Measurements from ENCODE around the gene NT5DC2. TPM values are rescaled to one million over a fixed set of nuclear protein-coding genes. Genes with fewer than 3 reads are reported as not detected.
"Not testable (repeated sequence)": the region's sequence is repeated elsewhere in the genome, so short reads cannot be mapped to it uniquely, and the experiment has no call there.

The NT5DC2 gene
- total RNA-seq, 2 donors from 2014 or later: 47.6 to 83.4 TPM

GRCh38 chr3:52527039-52527731, 6.5 kb downstream of the NT5DC2 start:
- no peak for DNase-seq (ENCODE audit: low spot score)
- no peak overlapping the region for H3K4me3 ChIP-seq
- no peaks in the 10 kb centered on the region for H3K9me3 ChIP-seq
- no peak for ATAC-seq (ENCODE audit: insufficient number of reproducible peaks, low FRiP score, low read depth)
- no peaks in the 10 kb centered on the region for H3K27me3 ChIP-seq (replicated peaks; ENCODE audit: insufficient read depth)
- peaks cover 7% of the 10 kb centered on the region for H3K36me3 ChIP-seq
- TF ChIP-seq, protein P1, sequence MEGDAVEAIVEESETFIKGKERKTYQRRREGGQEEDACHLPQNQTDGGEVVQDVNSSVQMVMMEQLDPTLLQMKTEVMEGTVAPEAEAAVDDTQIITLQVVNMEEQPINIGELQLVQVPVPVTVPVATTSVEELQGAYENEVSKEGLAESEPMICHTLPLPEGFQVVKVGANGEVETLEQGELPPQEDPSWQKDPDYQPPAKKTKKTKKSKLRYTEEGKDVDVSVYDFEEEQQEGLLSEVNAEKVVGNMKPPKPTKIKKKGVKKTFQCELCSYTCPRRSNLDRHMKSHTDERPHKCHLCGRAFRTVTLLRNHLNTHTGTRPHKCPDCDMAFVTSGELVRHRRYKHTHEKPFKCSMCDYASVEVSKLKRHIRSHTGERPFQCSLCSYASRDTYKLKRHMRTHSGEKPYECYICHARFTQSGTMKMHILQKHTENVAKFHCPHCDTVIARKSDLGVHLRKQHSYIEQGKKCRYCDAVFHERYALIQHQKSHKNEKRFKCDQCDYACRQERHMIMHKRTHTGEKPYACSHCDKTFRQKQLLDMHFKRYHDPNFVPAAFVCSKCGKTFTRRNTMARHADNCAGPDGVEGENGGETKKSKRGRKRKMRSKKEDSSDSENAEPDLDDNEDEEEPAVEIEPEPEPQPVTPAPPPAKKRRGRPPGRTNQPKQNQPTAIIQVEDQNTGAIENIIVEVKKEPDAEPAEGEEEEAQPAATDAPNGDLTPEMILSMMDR (IDR thresholded peaks at IDR 0.05): no peak
- peaks cover 10 to 38% of the 10 kb centered on the region in 2 donors for H3K4me1 ChIP-seq (ENCODE audit: control insufficient read depth in 1 of 2, low read depth in 2 of 2)
- no peak overlapping the region for H3K27ac ChIP-seq

- H3K36me3 ChIP-seq; H3K4me3 ChIP-seq; DNase-seq (ENCODE audit: low spot score); ATAC-seq (ENCODE audit: insufficient number of reproducible peaks, low FRiP score, low read depth); H3K27ac ChIP-seq; H3K9me3 ChIP-seq; H3K27me3 ChIP-seq (replicated peaks; ENCODE audit: insufficient read depth): not testable (repeated sequence)
- H3K4me1 ChIP-seq (ENCODE audit: control insufficient read depth in 1 of 2, low read depth in 2 of 2): peaks cover 10 to 37% of the 10 kb centered on the region in 2 donors
Measured at GRCh38 chr3:52526671-52527038, 7.0 kb downstream of the NT5DC2 start.

DNA sequence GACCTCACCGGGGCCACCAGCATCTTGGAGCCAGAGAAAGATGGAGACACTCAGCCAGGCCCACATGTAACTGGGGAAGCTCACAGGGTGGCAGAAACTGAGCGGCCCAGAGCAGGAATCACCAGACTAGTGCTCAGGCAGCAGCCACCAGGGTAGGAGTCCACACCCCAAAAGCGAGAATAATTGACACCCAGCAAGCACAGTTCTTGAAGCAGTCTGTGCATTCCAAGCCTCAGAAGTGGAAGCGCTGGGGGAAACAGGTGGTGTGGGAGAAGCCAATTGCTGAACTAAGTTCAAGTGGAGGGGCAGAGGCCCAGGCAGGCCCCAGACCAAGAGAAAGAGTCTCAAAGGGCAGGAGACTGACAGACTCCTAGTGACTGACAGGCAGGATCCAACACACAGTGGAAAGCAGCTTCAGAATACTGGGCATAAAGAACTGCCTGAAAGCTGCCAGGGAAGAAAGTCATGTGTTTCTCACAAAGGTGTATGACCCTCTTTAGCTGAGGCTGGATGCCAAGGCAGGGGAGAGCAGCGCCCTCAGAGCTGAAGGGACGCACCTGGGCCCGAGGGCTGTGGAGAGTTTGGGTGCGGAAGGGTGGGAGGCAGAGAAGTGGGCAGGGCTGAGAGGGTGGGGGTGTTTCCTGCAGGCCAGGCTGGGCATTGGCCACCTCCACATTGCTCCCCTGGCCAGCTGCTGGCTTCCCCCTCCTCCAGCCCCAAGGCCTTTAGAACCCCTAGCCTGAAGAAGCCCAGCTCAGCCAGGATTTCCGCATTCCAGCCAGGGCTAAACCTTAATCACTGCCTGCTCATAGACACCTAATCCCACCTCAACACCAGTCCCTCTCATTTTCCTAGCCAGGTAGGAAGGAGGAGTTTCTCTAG, 7.7 kb downstream of the NT5DC2 start:
- no peak overlapping the region for H3K4me3 ChIP-seq
- peak overlapping the region; percentile 25 to 65 for H3K27ac ChIP-seq
- TF ChIP-seq, protein P1 (IDR thresholded peaks at IDR 0.05): no peak
- DNase-seq (ENCODE audit: low spot score): no peak
- peaks cover 10 to 33% of the 10 kb centered on the region in 2 donors for H3K4me1 ChIP-seq (ENCODE audit: control insufficient read depth in 1 of 2, low read depth in 2 of 2)
- H3K9me3 ChIP-seq: no peaks in the 10 kb centered on the region
- peaks cover 7% of the 10 kb centered on the region for H3K36me3 ChIP-seq
- no peak for ATAC-seq (ENCODE audit: insufficient number of reproducible peaks, low FRiP score, low read depth)
- H3K27me3 ChIP-seq (replicated peaks; ENCODE audit: insufficient read depth): no peaks in the 10 kb centered on the region

- H3K9me3 ChIP-seq: no peaks in the 10 kb centered on the region
- ATAC-seq (ENCODE audit: insufficient number of reproducible peaks, low FRiP score, low read depth) (no peak), DNase-seq (ENCODE audit: low spot score) (no peak)
- TF ChIP-seq, protein P1 (IDR thresholded peaks at IDR 0.05): no peak
- H3K4me1 ChIP-seq (ENCODE audit: control insufficient read depth in 1 of 2, low read depth in 2 of 2): peaks cover 9 to 23% of the 10 kb centered on the region in 2 donors
- peak overlapping the region; percentile 39 for H3K4me3 ChIP-seq
- H3K27ac ChIP-seq: peak overlapping the region; percentile 25 to 65
- no peaks in the 10 kb centered on the region for H3K27me3 ChIP-seq (replicated peaks; ENCODE audit: insufficient read depth)
- peaks cover 7% of the 10 kb centered on the region for H3K36me3 ChIP-seq
Measured at GRCh38 chr3:52524752-52525679, 8.6 kb downstream of the NT5DC2 start.

- no peaks in the 10 kb centered on the region for H3K9me3 ChIP-seq
- no peak overlapping the region for H3K4me3 ChIP-seq
- peaks cover 5 to 16% of the 10 kb centered on the region in 2 donors for H3K4me1 ChIP-seq (ENCODE audit: control insufficient read depth in 1 of 2, low read depth in 2 of 2)
- H3K27me3 ChIP-seq (replicated peaks; ENCODE audit: insufficient read depth): no peaks in the 10 kb centered on the region
- TF ChIP-seq, protein P1 (IDR thresholded peaks at IDR 0.05): no peak
- peak overlapping the region in 1 of 2 donors; percentile 65 for H3K27ac ChIP-seq
- H3K36me3 ChIP-seq: peaks cover 7% of the 10 kb centered on the region
- DNase-seq (ENCODE audit: low spot score): no peak
- ATAC-seq (ENCODE audit: insufficient number of reproducible peaks, low FRiP score, low read depth): no peak
Measured at GRCh38 chr3:52524258-52524751, 9.4 kb downstream of the NT5DC2 start.

Data from thoracic aorta (tissue), 2 donors.